HFFc6 (cell line): Measurements from ENCODE around the gene TFB2M. TPM values are rescaled to one million over a fixed set of nuclear protein-coding genes. Genes with fewer than 3 reads are reported as not detected.
"Not testable (repeated sequence)": the region's sequence is repeated elsewhere in the genome, so short reads cannot be mapped to it uniquely, and the experiment has no call there.

Source experiments
- DNase-seq: peaks from one replicate; pipeline ENCODE4 v3.0.0-alpha.2; 2018
- H3K27ac Mint-ChIP-seq: 2 replicates; pipeline ENCODE4 v1.8.0; 2020; ENCODE audit warnings: mild to moderate bottlenecking, mixed read lengths
- H3K27me3 Mint-ChIP-seq: 2 replicates; pipeline ENCODE4 v1.8.0; 2021; ENCODE audit warnings: mild to moderate bottlenecking, moderate library complexity, mixed read lengths; ENCODE audit not compliant: insufficient read depth
- H3K36me3 Mint-ChIP-seq: 2 replicates; pipeline ENCODE4 v1.8.0; 2021; ENCODE audit warnings: low read depth, mixed read lengths
- H3K4me1 Mint-ChIP-seq: 2 replicates; pipeline ENCODE4 v1.8.0; 2020; ENCODE audit warnings: low read depth, mixed read lengths
- H3K4me3 Mint-ChIP-seq: 2 replicates; pipeline ENCODE4 v1.8.0; 2020; ENCODE audit warnings: mild to moderate bottlenecking, moderate library complexity, mixed read lengths
- H3K9me3 Mint-ChIP-seq: 2 replicates; pipeline ENCODE4 v1.8.0; 2020; ENCODE audit warnings: mild to moderate bottlenecking, mixed read lengths
- CTCF ChIP-seq: fragments of 200-600 bp; sonication (generic); IDR thresholded peaks from 2 replicates; pipeline ENCODE4 v1.5.0; 2021; ENCODE audit warnings: antibody characterized with exemption, mild to moderate bottlenecking
- total RNA-seq, 6 experiments: library from RNA; stranded (reverse); fragmentation: NEBNext Ultra II Directional; extraction: Animal tissue kit (Norgen Biotek cat#: 25700); gene quantifications; 2 replicates in 1 of 6; 3 replicates in 5 of 6; pipeline ENCODE4 v1.2.3, GENCODE V29; 2021

The TFB2M gene
- total RNA-seq, 6 experiments from 2014 or later: 21.2 to 25.0 (median 23.0) TPM

- H3K27ac Mint-ChIP-seq: peak overlapping the region; percentile 69
- peaks cover 83% of the 10 kb centered on the region for H3K4me1 Mint-ChIP-seq
- no peak for DNase-seq
- no peak for TF ChIP-seq CTCF
- H3K4me3 Mint-ChIP-seq: no peak overlapping the region
- H3K27me3 Mint-ChIP-seq: peaks cover 6% of the 10 kb centered on the region; the same call in 1 of the 2 replicates
- peaks cover 4% of the 10 kb centered on the region for H3K9me3 Mint-ChIP-seq
- H3K36me3 Mint-ChIP-seq: peaks cover 70% of the 10 kb centered on the region
Observed at GRCh38 chr1:246595146-246595545, 29.1 kb upstream of the TFB2M start.

- TF ChIP-seq CTCF: no peak
- DNase-seq: peak; percentile 93
- Mint-ChIP-seq H3K27me3 (peaks cover 4% of the 10 kb centered on the region; the same call in 1 of the 2 replicates), H3K36me3 (peaks cover 73% of the 10 kb centered on the region), H3K4me3 (peak overlapping the region; percentile 62), H3K27ac (peak overlapping the region; percentile 78), H3K4me1 (peaks cover 86% of the 10 kb centered on the region), H3K9me3 (peaks cover 10% of the 10 kb centered on the region)
Observed at GRCh38 chr1:246592695-246593094, 26.6 kb upstream of the TFB2M start.

GRCh38 chr1:246591958-246592357, 25.9 kb upstream of the TFB2M start:
- TF ChIP-seq CTCF: no peak
- H3K4me3 Mint-ChIP-seq: no peak overlapping the region
- DNase-seq: no peak
- peaks cover 66% of the 10 kb centered on the region for H3K36me3 Mint-ChIP-seq
- H3K4me1 Mint-ChIP-seq: peaks cover 87% of the 10 kb centered on the region
- H3K9me3 Mint-ChIP-seq: peaks cover 10% of the 10 kb centered on the region
- peak overlapping the region; percentile 78 for H3K27ac Mint-ChIP-seq
- peaks cover 4% of the 10 kb centered on the region; the same call in 1 of the 2 replicates for H3K27me3 Mint-ChIP-seq

GRCh38 chr1:246591504-246591903, 25.4 kb upstream of the TFB2M start:
- Mint-ChIP-seq H3K4me1 (peaks cover 86% of the 10 kb centered on the region), H3K36me3 (peaks cover 62% of the 10 kb centered on the region), H3K27ac (peak overlapping the region; percentile 78), H3K27me3 (peaks cover 4% of the 10 kb centered on the region; the same call in 1 of the 2 replicates), H3K9me3 (peaks cover 10% of the 10 kb centered on the region), H3K4me3 (peak overlapping the region; percentile 54; the same call in 1 of the 2 replicates)
- no peak for DNase-seq
- no peak for TF ChIP-seq CTCF

GRCh38 chr1:246591047-246591446, 25.0 kb upstream of the TFB2M start:
- H3K4me3 Mint-ChIP-seq: peak overlapping the region; percentile 54
- H3K4me1 Mint-ChIP-seq: peaks cover 85% of the 10 kb centered on the region
- H3K27me3 Mint-ChIP-seq: peaks cover 4% of the 10 kb centered on the region; the same call in 1 of the 2 replicates
- peaks cover 10% of the 10 kb centered on the region for H3K9me3 Mint-ChIP-seq
- TF ChIP-seq CTCF: no peak
- DNase-seq: no peak
- H3K36me3 Mint-ChIP-seq: peaks cover 58% of the 10 kb centered on the region
- H3K27ac Mint-ChIP-seq: peak overlapping the region; percentile 78

- Mint-ChIP-seq H3K4me3 (peak overlapping the region; percentile 26), H3K36me3 (peaks cover 50% of the 10 kb centered on the region), H3K4me1 (peaks cover 76% of the 10 kb centered on the region), H3K27ac (peak overlapping the region; percentile 78), H3K9me3 (peaks cover 10% of the 10 kb centered on the region)
- H3K27me3 Mint-ChIP-seq, DNase-seq: not testable (repeated sequence)
Observed at GRCh38 chr1:246589919-246590318, 23.9 kb upstream of the TFB2M start.
